ENCODE measurements around the gene PSIP1. TPM values are rescaled to one million over a fixed set of nuclear protein-coding genes. Genes with fewer than 3 reads are reported as not detected.
"Not testable (repeated sequence)": the region's sequence is repeated elsewhere in the genome, so short reads cannot be mapped to it uniquely, and the experiment has no call there.

PSIP1 gene
- total RNA-seq, 1 donor from 2014 or later: 82.3 TPM

DNA sequence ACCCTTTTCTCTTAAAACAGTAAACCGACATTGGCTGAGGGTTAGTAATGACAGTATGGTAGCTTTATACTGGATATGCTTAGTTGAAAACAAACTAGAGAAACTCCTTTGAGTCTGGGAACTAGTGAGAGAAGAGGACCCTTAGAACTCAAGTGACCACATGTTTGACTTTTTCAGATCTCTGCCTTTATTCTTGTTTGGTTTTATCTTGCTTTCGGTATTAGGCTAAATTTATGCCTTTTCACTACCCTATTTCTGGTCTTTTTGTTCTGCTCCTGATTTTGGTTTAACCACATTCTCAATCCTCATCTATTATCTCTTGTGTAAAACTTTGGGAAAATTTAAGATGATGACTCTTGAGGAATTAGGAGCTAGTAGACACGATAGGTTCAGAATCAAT lies 77.1 kb downstream of the PSIP1 start:
- no peak for DNase-seq (ENCODE audit: low spot score, unreplicated experiment)
- TF ChIP-seq, protein P1, sequence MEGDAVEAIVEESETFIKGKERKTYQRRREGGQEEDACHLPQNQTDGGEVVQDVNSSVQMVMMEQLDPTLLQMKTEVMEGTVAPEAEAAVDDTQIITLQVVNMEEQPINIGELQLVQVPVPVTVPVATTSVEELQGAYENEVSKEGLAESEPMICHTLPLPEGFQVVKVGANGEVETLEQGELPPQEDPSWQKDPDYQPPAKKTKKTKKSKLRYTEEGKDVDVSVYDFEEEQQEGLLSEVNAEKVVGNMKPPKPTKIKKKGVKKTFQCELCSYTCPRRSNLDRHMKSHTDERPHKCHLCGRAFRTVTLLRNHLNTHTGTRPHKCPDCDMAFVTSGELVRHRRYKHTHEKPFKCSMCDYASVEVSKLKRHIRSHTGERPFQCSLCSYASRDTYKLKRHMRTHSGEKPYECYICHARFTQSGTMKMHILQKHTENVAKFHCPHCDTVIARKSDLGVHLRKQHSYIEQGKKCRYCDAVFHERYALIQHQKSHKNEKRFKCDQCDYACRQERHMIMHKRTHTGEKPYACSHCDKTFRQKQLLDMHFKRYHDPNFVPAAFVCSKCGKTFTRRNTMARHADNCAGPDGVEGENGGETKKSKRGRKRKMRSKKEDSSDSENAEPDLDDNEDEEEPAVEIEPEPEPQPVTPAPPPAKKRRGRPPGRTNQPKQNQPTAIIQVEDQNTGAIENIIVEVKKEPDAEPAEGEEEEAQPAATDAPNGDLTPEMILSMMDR (IDR thresholded peaks at IDR 0.05; ENCODE audit: unreplicated experiment): no peak
- H3K4me3 Mint-ChIP-seq (ENCODE audit: low read depth): no peak overlapping the region
- H3K27me3 Mint-ChIP-seq: no peaks in the 10 kb centered on the region
- H3K9me3 Mint-ChIP-seq (ENCODE audit: low read depth): peaks cover 10% of the 10 kb centered on the region
- peaks cover 13% of the 10 kb centered on the region for H3K4me1 Mint-ChIP-seq (ENCODE audit: low read depth)
- no peak overlapping the region for H3K27ac Mint-ChIP-seq
- H3K36me3 Mint-ChIP-seq (ENCODE audit: insufficient read depth): peaks cover 44% of the 10 kb centered on the region

DNA sequence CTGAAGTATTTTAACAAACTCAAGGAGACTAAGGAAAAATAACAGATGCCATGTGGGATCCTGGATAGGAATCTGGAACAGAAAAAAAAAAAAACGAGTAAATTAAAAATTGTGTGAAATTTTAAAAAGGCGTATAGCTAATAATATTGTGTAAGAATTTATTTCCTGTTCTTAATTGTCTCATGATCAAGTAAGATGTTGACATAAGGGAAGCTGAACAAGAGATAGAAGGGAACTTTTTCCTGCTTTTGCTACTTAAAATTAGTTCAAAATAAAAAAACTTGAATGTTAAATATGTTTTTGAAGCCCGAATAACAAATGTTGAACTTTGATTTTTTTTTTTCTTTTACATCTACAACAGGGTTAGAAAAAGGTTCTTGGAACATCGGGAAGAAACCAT lies 77.6 kb downstream of the PSIP1 start:
- H3K4me3 Mint-ChIP-seq (ENCODE audit: low read depth): no peak overlapping the region
- TF ChIP-seq, protein P1 (IDR thresholded peaks at IDR 0.05; ENCODE audit: unreplicated experiment): no peak
- H3K4me1 Mint-ChIP-seq (ENCODE audit: low read depth): peaks cover 13% of the 10 kb centered on the region
- no peaks in the 10 kb centered on the region for H3K27me3 Mint-ChIP-seq
- H3K27ac Mint-ChIP-seq: no peak overlapping the region
- DNase-seq (ENCODE audit: low spot score, unreplicated experiment): no peak
- H3K9me3 Mint-ChIP-seq (ENCODE audit: low read depth): peaks cover 7% of the 10 kb centered on the region
- H3K36me3 Mint-ChIP-seq (ENCODE audit: insufficient read depth): peaks cover 42% of the 10 kb centered on the region

DNA sequence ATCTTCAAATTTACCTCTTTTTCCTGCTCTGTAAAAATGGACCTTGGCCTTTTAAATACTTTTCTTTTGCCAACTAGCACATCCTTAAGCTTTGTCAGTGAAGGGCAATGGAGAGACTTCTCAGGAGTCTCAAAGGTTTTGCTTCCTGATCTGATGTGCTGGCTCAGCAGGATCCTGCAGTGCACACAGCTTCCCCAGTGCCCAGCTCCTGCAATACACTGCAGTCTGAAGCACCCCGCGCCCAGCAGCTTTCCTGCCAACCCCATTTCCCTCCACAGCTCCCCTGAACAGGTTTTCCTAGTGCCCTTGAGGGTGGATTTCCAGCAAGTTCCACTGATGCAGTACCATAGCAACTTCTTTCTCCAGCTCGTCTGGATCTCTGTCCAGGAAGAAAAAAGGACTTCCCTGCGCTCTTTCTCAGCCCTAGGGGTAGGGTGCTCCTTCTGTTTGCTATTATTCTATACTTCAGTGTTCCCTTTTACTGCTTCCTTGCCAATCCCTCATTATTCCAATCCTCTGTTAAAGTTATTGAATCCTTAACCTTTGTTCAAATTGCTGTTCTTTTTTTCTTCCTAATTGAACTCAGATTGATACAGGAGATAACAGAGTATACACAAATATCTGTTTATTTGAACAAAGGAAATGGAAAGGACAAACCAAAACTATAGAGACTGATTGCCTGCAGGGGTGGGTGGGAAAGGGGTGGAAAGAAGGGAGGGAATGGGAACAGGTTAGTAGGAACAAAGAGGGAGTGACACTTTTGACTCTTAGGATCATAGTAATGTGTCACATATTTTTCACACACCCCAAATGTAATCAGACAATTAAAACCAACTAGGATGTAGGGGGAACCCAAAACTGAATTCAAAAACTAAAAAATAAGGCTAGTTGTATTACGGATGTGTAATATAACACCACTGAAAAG lies 79.6 kb downstream of the PSIP1 start:
- Mint-ChIP-seq H3K4me3 (ENCODE audit: low read depth) (no peak overlapping the region), H3K4me1 (ENCODE audit: low read depth) (peaks cover 14% of the 10 kb centered on the region), H3K27ac (peak overlapping the region; percentile 53), H3K27me3 (no peaks in the 10 kb centered on the region), H3K9me3 (ENCODE audit: low read depth) (peaks cover under 1% of the 10 kb centered on the region), H3K36me3 (ENCODE audit: insufficient read depth) (peaks cover 33% of the 10 kb centered on the region)
- no peak for DNase-seq (ENCODE audit: low spot score, unreplicated experiment)
- TF ChIP-seq, protein P1 (IDR thresholded peaks at IDR 0.05; ENCODE audit: unreplicated experiment): no peak

DNA sequence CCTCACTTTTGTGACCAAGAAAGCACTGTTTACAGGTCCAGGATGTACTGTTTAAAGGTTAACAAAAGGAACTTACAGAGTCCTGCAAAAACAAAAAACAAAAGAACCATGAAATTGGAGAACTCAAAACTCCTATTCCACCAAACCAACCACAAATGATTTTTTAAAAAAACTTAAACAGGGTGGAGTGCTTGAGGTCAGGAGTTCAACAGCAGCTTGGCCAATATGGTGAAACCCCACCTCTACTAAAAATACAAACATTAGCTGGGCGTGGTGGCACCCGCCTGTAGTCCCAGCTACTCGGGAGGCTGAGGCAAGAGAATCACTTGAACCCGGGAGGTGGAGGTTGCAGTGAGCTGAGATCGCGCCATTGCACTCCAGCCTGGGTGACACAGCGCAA lies 83.1 kb downstream of the PSIP1 start:
- H3K27ac Mint-ChIP-seq; H3K27me3 Mint-ChIP-seq; H3K4me3 Mint-ChIP-seq (ENCODE audit: low read depth); H3K9me3 Mint-ChIP-seq (ENCODE audit: low read depth); DNase-seq (ENCODE audit: low spot score, unreplicated experiment): not testable (repeated sequence)
- H3K36me3 Mint-ChIP-seq (ENCODE audit: insufficient read depth): peaks cover 27% of the 10 kb centered on the region
- H3K4me1 Mint-ChIP-seq (ENCODE audit: low read depth): peaks cover 32% of the 10 kb centered on the region

GRCh38 chr9:15426019-15426418 lies 84.8 kb downstream of the PSIP1 start:
- Mint-ChIP-seq H3K9me3 (ENCODE audit: low read depth) (no peaks in the 10 kb centered on the region), H3K36me3 (ENCODE audit: insufficient read depth) (peaks cover 27% of the 10 kb centered on the region), H3K4me3 (ENCODE audit: low read depth) (no peak overlapping the region), H3K27me3 (no peaks in the 10 kb centered on the region), H3K4me1 (ENCODE audit: low read depth) (peaks cover 31% of the 10 kb centered on the region), H3K27ac (no peak overlapping the region)
- DNase-seq (ENCODE audit: low spot score, unreplicated experiment): no peak
- TF ChIP-seq, protein P1 (IDR thresholded peaks at IDR 0.05; ENCODE audit: unreplicated experiment): no peak

Measured in progenitor cell of endocrine pancreas (in vitro differentiated cells).